Measurements from ENCODE around the gene FOXC1. TPM values are rescaled to one million over a fixed set of nuclear protein-coding genes. Genes with fewer than 3 reads are reported as not detected.

FOXC1 gene
- total and polyA plus RNA-seq, 2 of the 13 experiments (the other 11 are each of a cell fraction or from before 2014, with no cell fraction given): 0.44 to 0.55 TPM

DNA sequence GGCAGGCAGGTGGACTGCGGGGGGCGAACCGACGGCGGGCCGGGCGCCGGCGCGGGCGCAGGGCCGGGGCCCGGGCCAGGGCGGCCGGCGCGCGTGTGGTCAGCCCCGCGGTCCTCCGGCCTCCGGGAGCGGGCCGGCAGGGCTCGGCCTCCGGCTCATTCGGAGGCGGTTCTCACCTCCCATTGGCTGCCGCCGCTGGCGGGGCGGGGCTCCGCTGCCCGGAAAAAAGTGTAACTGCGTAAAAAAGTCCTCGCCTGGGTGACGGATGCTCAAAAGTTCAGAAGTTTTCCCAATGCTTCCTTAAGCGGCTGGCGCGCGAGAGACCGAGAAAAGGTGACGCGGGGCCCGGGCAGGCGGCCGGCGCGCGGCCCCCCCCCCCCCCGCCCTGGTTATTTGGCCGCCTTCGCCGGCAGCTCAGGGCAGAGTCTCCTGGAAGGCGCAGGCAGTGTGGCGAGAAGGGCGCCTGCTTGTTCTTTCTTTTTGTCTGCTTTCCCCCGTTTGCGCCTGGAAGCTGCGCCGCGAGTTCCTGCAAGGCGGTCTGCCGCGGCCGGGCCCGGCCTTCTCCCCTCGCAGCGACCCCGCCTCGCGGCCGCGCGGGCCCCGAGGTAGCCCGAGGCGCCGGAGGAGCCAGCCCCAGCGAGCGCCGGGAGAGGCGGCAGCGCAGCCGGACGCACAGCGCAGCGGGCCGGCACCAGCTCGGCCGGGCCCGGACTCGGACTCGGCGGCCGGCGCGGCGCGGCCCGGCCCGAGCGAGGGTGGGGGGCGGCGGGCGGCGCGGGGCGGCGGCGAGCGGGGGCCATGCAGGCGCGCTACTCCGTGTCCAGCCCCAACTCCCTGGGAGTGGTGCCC is at the start of gene FOXC1 (continued):
- TF ChIP-seq NCOA1 (CRISPR knock-in tag; IDR thresholded peaks at IDR 0.05): no peak
- TF ChIP-seq RBFOX2 (IDR thresholded peaks at IDR 0.05; ENCODE audit: low read depth, low read length): no peak; the same call in 1 of the 2 replicates
- TF ChIP-seq, protein P1, sequence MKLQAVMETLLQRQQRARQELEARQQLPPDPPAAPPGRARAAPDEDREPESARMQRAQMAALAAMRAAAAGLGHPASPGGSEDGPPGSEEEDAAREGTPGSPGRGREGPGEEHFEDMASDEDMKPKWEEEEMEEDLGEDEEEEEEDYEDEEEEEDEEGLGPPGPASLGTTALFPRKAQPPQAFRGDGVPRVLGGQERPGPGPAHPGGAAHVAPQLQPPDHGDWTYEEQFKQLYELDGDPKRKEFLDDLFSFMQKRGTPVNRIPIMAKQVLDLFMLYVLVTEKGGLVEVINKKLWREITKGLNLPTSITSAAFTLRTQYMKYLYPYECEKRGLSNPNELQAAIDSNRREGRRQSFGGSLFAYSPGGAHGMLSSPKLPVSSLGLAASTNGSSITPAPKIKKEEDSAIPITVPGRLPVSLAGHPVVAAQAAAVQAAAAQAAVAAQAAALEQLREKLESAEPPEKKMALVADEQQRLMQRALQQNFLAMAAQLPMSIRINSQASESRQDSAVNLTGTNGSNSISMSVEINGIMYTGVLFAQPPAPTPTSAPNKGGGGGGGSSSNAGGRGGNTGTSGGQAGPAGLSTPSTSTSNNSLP (IDR thresholded peaks at IDR 0.05; ENCODE audit: low read depth, low read length): no peak
- TF ChIP-seq, protein P2, sequence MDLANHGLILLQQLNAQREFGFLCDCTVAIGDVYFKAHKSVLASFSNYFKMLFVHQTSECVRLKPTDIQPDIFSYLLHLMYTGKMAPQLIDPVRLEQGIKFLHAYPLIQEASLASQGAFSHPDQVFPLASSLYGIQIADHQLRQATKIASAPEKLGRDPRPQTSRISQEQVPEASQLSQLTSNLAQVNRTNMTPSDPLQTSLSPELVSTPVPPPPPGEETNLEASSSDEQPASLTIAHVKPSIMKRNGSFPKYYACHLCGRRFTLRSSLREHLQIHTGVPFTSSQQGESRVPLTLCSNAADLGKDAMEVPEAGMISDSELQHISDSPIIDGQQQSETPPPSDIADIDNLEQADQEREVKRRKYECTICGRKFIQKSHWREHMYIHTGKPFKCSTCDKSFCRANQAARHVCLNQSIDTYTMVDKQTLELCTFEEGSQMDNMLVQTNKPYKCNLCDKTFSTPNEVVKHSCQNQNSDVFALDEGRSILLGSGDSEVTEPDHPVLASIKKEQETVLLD (CRISPR knock-in tag; IDR thresholded peaks at IDR 0.05; ENCODE audit: low read depth): no peak
- TF ChIP-seq, protein P3, sequence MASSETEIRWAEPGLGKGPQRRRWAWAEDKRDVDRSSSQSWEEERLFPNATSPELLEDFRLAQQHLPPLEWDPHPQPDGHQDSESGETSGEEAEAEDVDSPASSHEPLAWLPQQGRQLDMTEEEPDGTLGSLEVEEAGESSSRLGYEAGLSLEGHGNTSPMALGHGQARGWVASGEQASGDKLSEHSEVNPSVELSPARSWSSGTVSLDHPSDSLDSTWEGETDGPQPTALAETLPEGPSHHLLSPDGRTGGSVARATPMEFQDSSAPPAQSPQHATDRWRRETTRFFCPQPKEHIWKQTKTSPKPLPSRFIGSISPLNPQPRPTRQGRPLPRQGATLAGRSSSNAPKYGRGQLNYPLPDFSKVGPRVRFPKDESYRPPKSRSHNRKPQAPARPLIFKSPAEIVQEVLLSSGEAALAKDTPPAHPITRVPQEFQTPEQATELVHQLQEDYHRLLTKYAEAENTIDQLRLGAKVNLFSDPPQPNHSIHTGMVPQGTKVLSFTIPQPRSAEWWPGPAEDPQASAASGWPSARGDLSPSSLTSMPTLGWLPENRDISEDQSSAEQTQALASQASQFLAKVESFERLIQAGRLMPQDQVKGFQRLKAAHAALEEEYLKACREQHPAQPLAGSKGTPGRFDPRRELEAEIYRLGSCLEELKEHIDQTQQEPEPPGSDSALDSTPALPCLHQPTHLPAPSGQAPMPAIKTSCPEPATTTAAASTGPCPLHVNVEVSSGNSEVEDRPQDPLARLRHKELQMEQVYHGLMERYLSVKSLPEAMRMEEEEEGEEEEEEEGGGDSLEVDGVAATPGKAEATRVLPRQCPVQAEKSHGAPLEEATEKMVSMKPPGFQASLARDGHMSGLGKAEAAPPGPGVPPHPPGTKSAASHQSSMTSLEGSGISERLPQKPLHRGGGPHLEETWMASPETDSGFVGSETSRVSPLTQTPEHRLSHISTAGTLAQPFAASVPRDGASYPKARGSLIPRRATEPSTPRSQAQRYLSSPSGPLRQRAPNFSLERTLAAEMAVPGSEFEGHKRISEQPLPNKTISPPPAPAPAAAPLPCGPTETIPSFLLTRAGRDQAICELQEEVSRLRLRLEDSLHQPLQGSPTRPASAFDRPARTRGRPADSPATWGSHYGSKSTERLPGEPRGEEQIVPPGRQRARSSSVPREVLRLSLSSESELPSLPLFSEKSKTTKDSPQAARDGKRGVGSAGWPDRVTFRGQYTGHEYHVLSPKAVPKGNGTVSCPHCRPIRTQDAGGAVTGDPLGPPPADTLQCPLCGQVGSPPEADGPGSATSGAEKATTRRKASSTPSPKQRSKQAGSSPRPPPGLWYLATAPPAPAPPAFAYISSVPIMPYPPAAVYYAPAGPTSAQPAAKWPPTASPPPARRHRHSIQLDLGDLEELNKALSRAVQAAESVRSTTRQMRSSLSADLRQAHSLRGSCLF (CRISPR knock-in tag; IDR thresholded peaks at IDR 0.05; ENCODE audit: borderline replicate concordance): no peak
- no peak for TF ChIP-seq ZNF180 (CRISPR knock-in tag; IDR thresholded peaks at IDR 0.05; ENCODE audit: borderline replicate concordance, low read depth)
- TF ChIP-seq, protein P4, sequence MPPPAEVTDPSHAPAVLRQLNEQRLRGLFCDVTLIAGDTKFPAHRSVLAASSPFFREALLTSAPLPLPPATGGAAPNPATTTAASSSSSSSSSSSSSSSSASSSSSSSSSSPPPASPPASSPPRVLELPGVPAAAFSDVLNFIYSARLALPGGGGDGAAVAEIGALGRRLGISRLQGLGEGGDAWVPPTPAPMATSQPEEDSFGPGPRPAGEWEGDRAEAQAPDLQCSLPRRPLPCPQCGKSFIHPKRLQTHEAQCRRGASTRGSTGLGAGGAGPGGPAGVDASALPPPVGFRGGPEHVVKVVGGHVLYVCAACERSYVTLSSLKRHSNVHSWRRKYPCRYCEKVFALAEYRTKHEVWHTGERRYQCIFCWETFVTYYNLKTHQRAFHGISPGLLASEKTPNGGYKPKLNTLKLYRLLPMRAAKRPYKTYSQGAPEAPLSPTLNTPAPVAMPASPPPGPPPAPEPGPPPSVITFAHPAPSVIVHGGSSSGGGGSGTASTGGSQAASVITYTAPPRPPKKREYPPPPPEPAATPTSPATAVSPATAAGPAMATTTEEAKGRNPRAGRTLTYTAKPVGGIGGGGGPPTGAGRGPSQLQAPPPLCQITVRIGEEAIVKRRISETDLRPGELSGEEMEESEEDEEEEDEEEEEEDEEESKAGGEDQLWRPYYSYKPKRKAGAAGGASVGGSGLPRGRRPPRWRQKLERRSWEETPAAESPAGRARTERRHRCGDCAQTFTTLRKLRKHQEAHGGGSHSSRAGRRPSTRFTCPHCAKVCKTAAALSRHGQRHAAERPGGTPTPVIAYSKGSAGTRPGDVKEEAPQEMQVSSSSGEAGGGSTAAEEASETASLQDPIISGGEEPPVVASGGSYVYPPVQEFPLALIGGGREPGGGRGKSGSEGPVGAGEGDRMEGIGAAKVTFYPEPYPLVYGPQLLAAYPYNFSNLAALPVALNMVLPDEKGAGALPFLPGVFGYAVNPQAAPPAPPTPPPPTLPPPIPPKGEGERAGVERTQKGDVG (CRISPR knock-in tag; IDR thresholded peaks at IDR 0.05; ENCODE audit: borderline replicate concordance): no peak
- TF ChIP-seq, protein P5, sequence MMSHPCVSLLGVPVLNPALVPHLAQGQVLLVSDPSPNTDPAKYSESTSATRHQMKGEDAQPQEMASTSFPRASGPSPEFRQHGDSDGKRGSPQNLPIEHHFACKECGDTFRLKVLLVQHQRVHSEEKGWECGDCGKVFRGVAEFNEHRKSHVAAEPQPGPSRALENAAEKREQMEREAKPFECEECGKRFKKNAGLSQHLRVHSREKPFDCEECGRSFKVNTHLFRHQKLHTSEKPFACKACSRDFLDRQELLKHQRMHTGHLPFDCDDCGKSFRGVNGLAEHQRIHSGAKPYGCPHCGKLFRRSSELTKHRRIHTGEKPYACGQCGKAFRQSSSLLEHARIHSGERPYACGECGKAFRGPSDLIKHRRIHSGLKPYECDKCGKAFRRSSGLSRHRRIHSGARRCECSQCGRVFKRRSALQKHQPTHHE (CRISPR knock-in tag; IDR thresholded peaks at IDR 0.05; ENCODE audit: borderline replicate concordance): no peak
- TF ChIP-seq HMG20B (CRISPR knock-in tag; conservative IDR thresholded peaks at IDR 0.05): 0 out of 2 replicates have a peak, but pooled peaks have one; percentile 34
- TF ChIP-seq TCF7 (IDR thresholded peaks at IDR 0.05; ENCODE audit: low read depth): no peak
- TF ChIP-seq, protein P6, sequence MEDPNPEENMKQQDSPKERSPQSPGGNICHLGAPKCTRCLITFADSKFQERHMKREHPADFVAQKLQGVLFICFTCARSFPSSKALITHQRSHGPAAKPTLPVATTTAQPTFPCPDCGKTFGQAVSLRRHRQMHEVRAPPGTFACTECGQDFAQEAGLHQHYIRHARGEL (CRISPR knock-in tag; IDR thresholded peaks at IDR 0.05): no peak
- no peak for TF ChIP-seq ZNF550 (CRISPR knock-in tag; IDR thresholded peaks at IDR 0.05; ENCODE audit: borderline replicate concordance)
- TF ChIP-seq ZNF761 (CRISPR knock-in tag; conservative IDR thresholded peaks at IDR 0.05): no peak
- TF ChIP-seq CC2D1A (CRISPR knock-in tag; IDR thresholded peaks at IDR 0.05): no peak

Data from HepG2 (cell line).